Neural cell (in vitro differentiated cells): ENCODE measurements around the gene COTL1. TPM values are rescaled to one million over a fixed set of nuclear protein-coding genes. Genes with fewer than 3 reads are reported as not detected.

ENCODE experiments used
- H2AFZ ChIP-seq: fragments of 200-600, 300-800 bp; sonication (generic), shearing (Covaris generic); 2 replicates; pipeline ENCODE4 v1.6.0; 2014; ENCODE audit warnings: low read depth, mild to moderate bottlenecking, antibody characterized with exemption, low read length, moderate library complexity
- H3F3A ChIP-seq: fragments of 200-600 bp; shearing (Covaris generic); 2 replicates; pipeline ENCODE4 v1.6.1; 2016; ENCODE audit warnings: mild to moderate bottlenecking, moderate library complexity, mixed read lengths, antibody characterized with exemption, low read length; ENCODE audit not compliant: insufficient read depth, poor library complexity, severe bottlenecking
- H3K27ac ChIP-seq: fragments of 200-600, 300-800 bp; sonication (generic), shearing (Covaris generic); 2 replicates; pipeline ENCODE4 v1.5.1; 2014; ENCODE audit warnings: mild to moderate bottlenecking, low read length, moderate library complexity
- H3K27me3 ChIP-seq: fragments of 300-800, 200-600 bp; sonication (generic), shearing (Covaris generic); 2 replicates; pipeline ENCODE4 v1.6.0; 2014; ENCODE audit warnings: mild to moderate bottlenecking, low read depth, low read length, moderate library complexity; ENCODE audit not compliant: insufficient read depth
- H3K36me3 ChIP-seq: fragments of 300-800, 200-600 bp; sonication (generic), shearing (Covaris generic); 2 replicates; pipeline ENCODE4 v1.5.1; 2014; ENCODE audit warnings: mild to moderate bottlenecking, antibody characterized with exemption, low read length, moderate library complexity; ENCODE audit not compliant: insufficient read depth
- H3K4me2 ChIP-seq: fragments of 300-800, 200-600 bp; sonication (generic), shearing (Covaris generic); 2 replicates; pipeline ENCODE4 v1.6.0; 2014; ENCODE audit warnings: mild to moderate bottlenecking, low read length
- H3K4me3 ChIP-seq: fragments of 300-800, 200-600 bp; sonication (generic), shearing (Covaris generic); 2 replicates; pipeline ENCODE4 v1.5.1; 2014; ENCODE audit warnings: mild to moderate bottlenecking, low read length, moderate library complexity
- H3K79me2 ChIP-seq: fragments of 200-600 bp; shearing (Covaris generic); replicated peaks from 2 replicates; pipeline ENCODE4 v1.6.0; 2014; ENCODE audit warnings: mild to moderate bottlenecking, low read length, moderate library complexity; ENCODE audit not compliant: insufficient read depth
- H3K9ac ChIP-seq: fragments of 300-800, 200-600 bp; sonication (generic), shearing (Covaris generic); 2 replicates; pipeline ENCODE4 v1.6.1; 2016; ENCODE audit warnings: mild to moderate bottlenecking, low read length, mixed read lengths
- H3K9me2 ChIP-seq: fragments of 200-600 bp; shearing (Covaris generic); 2 replicates; pipeline ENCODE4 v1.6.1; 2016; ENCODE audit warnings: mild to moderate bottlenecking, low read length, mixed read lengths; ENCODE audit not compliant: insufficient read depth
- H3K9me3 ChIP-seq: fragments of 200-600, 300-800 bp; sonication (generic), shearing (Covaris generic); 2 replicates; pipeline ENCODE4 v1.6.1; 2016; ENCODE audit warnings: mild to moderate bottlenecking, mixed run types, low read length, moderate library complexity, mixed read lengths
- H4K20me1 ChIP-seq: fragments of 200-600 bp; shearing (Covaris generic); 2 replicates; pipeline ENCODE4 v1.6.1; 2016; ENCODE audit warnings: mild to moderate bottlenecking, mixed run types; ENCODE audit not compliant: insufficient read depth
- EP300 ChIP-seq: fragments of 450-650 bp; conservative IDR thresholded peaks from 2 replicates; pipeline ENCODE4 v1.6.1; 2014; ENCODE audit warnings: antibody characterized with exemption, mild to moderate bottlenecking, moderate library complexity; ENCODE audit not compliant: poor library complexity, severe bottlenecking
- EZH2 ChIP-seq: fragments of 200-600, 300-800 bp; shearing (Covaris generic), sonication (generic); IDR thresholded peaks from 2 replicates; pipeline ENCODE4 v1.6.1; 2014; ENCODE audit warnings: antibody characterized with exemption, low read length, borderline replicate concordance, mild to moderate bottlenecking; ENCODE audit not compliant: insufficient read depth, poor library complexity, severe bottlenecking
- MXI1 ChIP-seq: fragments of 450-650 bp; conservative IDR thresholded peaks from 2 replicates; pipeline ENCODE4 v1.6.1; 2014; ENCODE audit warnings: antibody characterized with exemption, mild to moderate bottlenecking; ENCODE audit not compliant: poor library complexity, severe bottlenecking
- POLR2AphosphoS5 ChIP-seq: IDR thresholded peaks from 2 replicates; pipeline ENCODE4 v1.6.1; 2012
- RAD21 ChIP-seq: fragments of 450-650 bp; conservative IDR thresholded peaks from 2 replicates; pipeline ENCODE4 v1.6.1; 2014; ENCODE audit warnings: antibody characterized with exemption, mild to moderate bottlenecking, moderate library complexity
- SMC3 ChIP-seq: fragments of 450-650 bp; conservative IDR thresholded peaks from 2 replicates; pipeline ENCODE4 v1.6.1; 2014; ENCODE audit warnings: antibody characterized with exemption, mild to moderate bottlenecking, moderate library complexity; ENCODE audit not compliant: poor library complexity
- TAF1 ChIP-seq: IDR thresholded peaks from 2 replicates; pipeline ENCODE4 v1.6.1; 2012; ENCODE audit warnings: low read depth
- polyA plus RNA-seq: library from polyadenylated mRNA; depleted of rRNA; stranded (reverse); fragments of >200 nt; gene quantifications from 2 replicates; pipeline ENCODE4 v1.2.3, GENCODE V29; 2014
- TF ChIP-seq, protein P1 (sequence below): IDR thresholded peaks from 2 replicates; pipeline ENCODE4 v1.6.1; 2012; ENCODE audit warnings: borderline replicate concordance
- TF ChIP-seq, protein P2 (sequence below): fragments of 450-650 bp; IDR thresholded peaks from 2 replicates; pipeline ENCODE4 v1.5.1; 2014; ENCODE audit warnings: antibody characterized with exemption, mild to moderate bottlenecking, moderate library complexity; ENCODE audit not compliant: poor library complexity, severe bottlenecking

The COTL1 gene
- polyA plus RNA-seq, 1 donor from 2014 or later: 86.6 TPM

DNA sequence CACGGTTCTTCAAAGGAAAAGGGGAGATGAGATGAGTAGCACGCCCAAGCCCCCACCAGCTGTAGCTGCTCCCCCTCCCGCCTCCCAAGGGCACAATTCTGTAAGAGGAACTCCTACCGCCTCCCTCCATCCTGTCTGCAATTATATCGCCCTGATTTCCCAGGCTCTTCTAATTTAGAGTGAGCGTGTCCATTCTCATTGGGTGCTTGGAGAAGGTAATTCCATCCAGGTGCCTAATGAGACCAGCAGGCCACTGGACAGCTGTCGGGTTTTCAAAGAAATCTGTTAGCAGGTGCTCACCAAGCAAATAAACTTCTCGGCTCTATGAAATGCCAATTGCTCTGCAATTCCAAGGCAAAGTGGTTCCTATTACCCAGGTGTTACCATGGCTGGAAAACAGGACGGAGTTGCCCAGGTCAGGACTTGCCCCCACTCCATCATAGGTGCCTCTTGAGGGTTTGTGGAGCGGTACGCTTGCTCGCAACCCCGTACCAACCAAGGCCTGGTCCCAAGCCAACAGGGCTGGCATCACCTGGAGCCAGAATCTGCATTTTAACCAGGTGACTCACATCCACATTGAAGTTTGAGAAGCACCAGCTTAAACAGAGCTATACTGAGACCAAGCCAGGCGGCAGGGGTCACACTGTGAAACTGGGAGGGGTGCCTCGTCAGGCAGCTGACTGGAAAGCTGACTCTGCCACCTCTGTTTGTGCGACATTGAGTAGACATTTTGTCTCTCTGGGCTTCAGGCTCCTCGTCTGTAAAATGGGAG lies 97.0 kb downstream of the COTL1 start:
- Histone ChIP-seq H3K36me3 (no peaks in the 10 kb centered on the region), H3K9me3 (no peaks in the 10 kb centered on the region), H3K79me2 (no peaks in the 10 kb centered on the region), H4K20me1 (no peaks in the 10 kb centered on the region), H3K9me2 (no peaks in the 10 kb centered on the region), H3K27me3 (no peaks in the 10 kb centered on the region), H2AFZ (no peak overlapping the region), H3K9ac (no peak overlapping the region), H3K27ac (no peak overlapping the region), H3K4me2 (no peak overlapping the region), H3F3A (no peaks in the 10 kb centered on the region), H3K4me3 (no peak overlapping the region)
- TF ChIP-seq, protein P1, sequence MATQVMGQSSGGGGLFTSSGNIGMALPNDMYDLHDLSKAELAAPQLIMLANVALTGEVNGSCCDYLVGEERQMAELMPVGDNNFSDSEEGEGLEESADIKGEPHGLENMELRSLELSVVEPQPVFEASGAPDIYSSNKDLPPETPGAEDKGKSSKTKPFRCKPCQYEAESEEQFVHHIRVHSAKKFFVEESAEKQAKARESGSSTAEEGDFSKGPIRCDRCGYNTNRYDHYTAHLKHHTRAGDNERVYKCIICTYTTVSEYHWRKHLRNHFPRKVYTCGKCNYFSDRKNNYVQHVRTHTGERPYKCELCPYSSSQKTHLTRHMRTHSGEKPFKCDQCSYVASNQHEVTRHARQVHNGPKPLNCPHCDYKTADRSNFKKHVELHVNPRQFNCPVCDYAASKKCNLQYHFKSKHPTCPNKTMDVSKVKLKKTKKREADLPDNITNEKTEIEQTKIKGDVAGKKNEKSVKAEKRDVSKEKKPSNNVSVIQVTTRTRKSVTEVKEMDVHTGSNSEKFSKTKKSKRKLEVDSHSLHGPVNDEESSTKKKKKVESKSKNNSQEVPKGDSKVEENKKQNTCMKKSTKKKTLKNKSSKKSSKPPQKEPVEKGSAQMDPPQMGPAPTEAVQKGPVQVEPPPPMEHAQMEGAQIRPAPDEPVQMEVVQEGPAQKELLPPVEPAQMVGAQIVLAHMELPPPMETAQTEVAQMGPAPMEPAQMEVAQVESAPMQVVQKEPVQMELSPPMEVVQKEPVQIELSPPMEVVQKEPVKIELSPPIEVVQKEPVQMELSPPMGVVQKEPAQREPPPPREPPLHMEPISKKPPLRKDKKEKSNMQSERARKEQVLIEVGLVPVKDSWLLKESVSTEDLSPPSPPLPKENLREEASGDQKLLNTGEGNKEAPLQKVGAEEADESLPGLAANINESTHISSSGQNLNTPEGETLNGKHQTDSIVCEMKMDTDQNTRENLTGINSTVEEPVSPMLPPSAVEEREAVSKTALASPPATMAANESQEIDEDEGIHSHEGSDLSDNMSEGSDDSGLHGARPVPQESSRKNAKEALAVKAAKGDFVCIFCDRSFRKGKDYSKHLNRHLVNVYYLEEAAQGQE: no peak
- TF ChIP-seq EZH2 (no peak), POLR2AphosphoS5 (no peak), MXI1 (no peak), RAD21 (no peak), TAF1 (no peak), EP300 (no peak), SMC3 (no peak)
- TF ChIP-seq, protein P2, sequence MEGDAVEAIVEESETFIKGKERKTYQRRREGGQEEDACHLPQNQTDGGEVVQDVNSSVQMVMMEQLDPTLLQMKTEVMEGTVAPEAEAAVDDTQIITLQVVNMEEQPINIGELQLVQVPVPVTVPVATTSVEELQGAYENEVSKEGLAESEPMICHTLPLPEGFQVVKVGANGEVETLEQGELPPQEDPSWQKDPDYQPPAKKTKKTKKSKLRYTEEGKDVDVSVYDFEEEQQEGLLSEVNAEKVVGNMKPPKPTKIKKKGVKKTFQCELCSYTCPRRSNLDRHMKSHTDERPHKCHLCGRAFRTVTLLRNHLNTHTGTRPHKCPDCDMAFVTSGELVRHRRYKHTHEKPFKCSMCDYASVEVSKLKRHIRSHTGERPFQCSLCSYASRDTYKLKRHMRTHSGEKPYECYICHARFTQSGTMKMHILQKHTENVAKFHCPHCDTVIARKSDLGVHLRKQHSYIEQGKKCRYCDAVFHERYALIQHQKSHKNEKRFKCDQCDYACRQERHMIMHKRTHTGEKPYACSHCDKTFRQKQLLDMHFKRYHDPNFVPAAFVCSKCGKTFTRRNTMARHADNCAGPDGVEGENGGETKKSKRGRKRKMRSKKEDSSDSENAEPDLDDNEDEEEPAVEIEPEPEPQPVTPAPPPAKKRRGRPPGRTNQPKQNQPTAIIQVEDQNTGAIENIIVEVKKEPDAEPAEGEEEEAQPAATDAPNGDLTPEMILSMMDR: no peak

- Histone ChIP-seq H3K27me3 (no peaks in the 10 kb centered on the region), H3K9me2 (no peaks in the 10 kb centered on the region)
Measured at GRCh38 chr16:84519855-84520254, 98.0 kb downstream of the COTL1 start.

More at GRCh38 chr16:84519855-84520254, 98.0 kb downstream of the COTL1 start:
- Histone ChIP-seq H3K4me2 (no peak overlapping the region), H3K9ac (no peak overlapping the region), H3K79me2 (no peaks in the 10 kb centered on the region), H3K27ac (no peak overlapping the region), H3F3A (no peaks in the 10 kb centered on the region), H3K9me3 (no peaks in the 10 kb centered on the region), H4K20me1 (no peaks in the 10 kb centered on the region), H3K36me3 (no peaks in the 10 kb centered on the region), H3K4me3 (no peak overlapping the region), H2AFZ (no peak overlapping the region)
- TF ChIP-seq EP300 (no peak), SMC3 (no peak), RAD21 (no peak), TAF1 (no peak), POLR2AphosphoS5 (no peak), EZH2 (no peak), MXI1 (no peak)
- TF ChIP-seq, protein P2: no peak
- TF ChIP-seq, protein P1: no peak
